H9 (cell line): ENCODE data around the gene SSBP3. TPM values are rescaled to one million over a fixed set of nuclear protein-coding genes. Genes with fewer than 3 reads are reported as not detected.

Source experiments
- DNase-seq: peaks from one replicate; pipeline ENCODE4 v3.0.0-alpha.2; 2017
- H2AFZ ChIP-seq: one replicate; pipeline ENCODE4 v1.6.1; 2013; ENCODE audit warnings: mild to moderate bottlenecking, low read length, control low read depth, moderate library complexity
- H2AK5ac ChIP-seq: 2 replicates; pipeline ENCODE4 v1.6.1; 2013; ENCODE audit warnings: low read length, control low read depth, mixed read lengths; ENCODE audit not compliant: insufficient read length
- H2BK120ac ChIP-seq: one replicate; pipeline ENCODE4 v1.6.1; 2013; ENCODE audit warnings: low read depth, mild to moderate bottlenecking, low read length, control low read depth, inconsistent platforms; ENCODE audit not compliant: poor library complexity, severe bottlenecking
- H2BK12ac ChIP-seq: 2 replicates; pipeline ENCODE4 v1.6.1; 2013; ENCODE audit warnings: low read length, control low read depth, mixed read lengths, low read depth; ENCODE audit not compliant: insufficient read length
- H2BK15ac ChIP-seq: 2 replicates; pipeline ENCODE4 v1.6.1; 2013; ENCODE audit warnings: low read depth, low read length, control low read depth
- H2BK20ac ChIP-seq: one replicate; pipeline ENCODE4 v1.6.1; 2013; ENCODE audit warnings: low read depth, mild to moderate bottlenecking, low read length, control low read depth, inconsistent platforms; ENCODE audit not compliant: poor library complexity, severe bottlenecking
- H2BK5ac ChIP-seq: 2 replicates; pipeline ENCODE4 v1.6.1; 2013; ENCODE audit warnings: low read length, control low read depth, mixed read lengths; ENCODE audit not compliant: insufficient read length
- H3K14ac ChIP-seq: 2 replicates; pipeline ENCODE4 v1.6.1; 2013; ENCODE audit warnings: low read length, control low read depth; ENCODE audit not compliant: insufficient read depth
- H3K18ac ChIP-seq: 2 replicates; pipeline ENCODE4 v1.6.1; 2013; ENCODE audit warnings: low read depth, mild to moderate bottlenecking, mixed read lengths, low read length, control low read depth; ENCODE audit not compliant: insufficient read length
- H3K23ac ChIP-seq: 2 replicates; pipeline ENCODE4 v1.6.1; 2013; ENCODE audit warnings: low read length, control low read depth, mixed read lengths, low read depth; ENCODE audit not compliant: insufficient read length
- H3K23me2 ChIP-seq: 2 replicates; pipeline ENCODE4 v1.6.1; 2013; ENCODE audit warnings: low read depth, mild to moderate bottlenecking, mixed read lengths, low read length, control low read depth; ENCODE audit not compliant: insufficient read length, poor library complexity, severe bottlenecking
- H3K27ac ChIP-seq: 2 replicates; pipeline ENCODE4 v1.5.1; 2013; ENCODE audit warnings: low read length, control low read depth, mixed read lengths, low read depth; ENCODE audit not compliant: insufficient read length
- H3K27me3 ChIP-seq: 2 replicates; pipeline ENCODE4 v1.6.1; 2013; ENCODE audit warnings: low read length, control low read depth, inconsistent platforms; ENCODE audit not compliant: insufficient read depth
- H3K4ac ChIP-seq: 2 replicates; pipeline ENCODE4 v1.6.1; 2013; ENCODE audit warnings: low read depth, mild to moderate bottlenecking, control low read depth, inconsistent platforms, low read length, moderate library complexity
- H3K4me1 ChIP-seq: 2 replicates; pipeline ENCODE4 v1.6.1; 2013; ENCODE audit warnings: low read length, control low read depth, inconsistent platforms; ENCODE audit not compliant: insufficient read depth
- H3K4me2 ChIP-seq: 2 replicates; pipeline ENCODE4 v1.6.1; 2013; ENCODE audit warnings: low read length, control low read depth, mixed read lengths; ENCODE audit not compliant: insufficient read length, insufficient read depth
- H3K56ac ChIP-seq: 2 replicates; pipeline ENCODE4 v1.6.1; 2013; ENCODE audit warnings: low read depth, mild to moderate bottlenecking, mixed read lengths, low read length, control low read depth; ENCODE audit not compliant: insufficient read length
- H3K79me1 ChIP-seq: 2 replicates; pipeline ENCODE4 v1.6.1; 2013; ENCODE audit warnings: low read depth, mild to moderate bottlenecking, moderate library complexity, low read length, control low read depth, inconsistent platforms; ENCODE audit not compliant: insufficient read depth, poor library complexity, severe bottlenecking
- H3K79me2 ChIP-seq: 2 replicates; pipeline ENCODE4 v1.6.1; 2013; ENCODE audit warnings: low read length, control low read depth, inconsistent platforms; ENCODE audit not compliant: insufficient read depth
- H3K9ac ChIP-seq: 2 replicates; pipeline ENCODE4 v1.6.1; 2013; ENCODE audit warnings: low read length, control low read depth, mixed read lengths; ENCODE audit not compliant: insufficient read length; ENCODE audit errors: extremely low read depth
- H3K9me3 ChIP-seq: one replicate; pipeline ENCODE4 v1.6.1; 2013; ENCODE audit warnings: low read depth, low read length, inconsistent platforms; ENCODE audit not compliant: control insufficient read depth
- H3T11ph ChIP-seq: one replicate; pipeline ENCODE4 v1.6.1; 2013; ENCODE audit warnings: mild to moderate bottlenecking, low read length, control low read depth, inconsistent platforms
- H4K20me1 ChIP-seq: one replicate; pipeline ENCODE4 v1.6.1; 2013; ENCODE audit not compliant: control insufficient read depth, insufficient read length, insufficient read depth
- H4K5ac ChIP-seq: 2 replicates; pipeline ENCODE4 v1.6.1; 2013; ENCODE audit warnings: low read depth, mild to moderate bottlenecking, mixed read lengths, low read length, control low read depth; ENCODE audit not compliant: insufficient read length
- H4K8ac ChIP-seq: replicated peaks from 2 replicates; pipeline ENCODE4 v1.6.1; 2013; ENCODE audit warnings: low read length, control low read depth, mixed read lengths, low read depth; ENCODE audit not compliant: insufficient read length
- H4K91ac ChIP-seq: 2 replicates; pipeline ENCODE4 v1.6.1; 2013; ENCODE audit warnings: low read depth, mild to moderate bottlenecking, moderate library complexity, mixed read lengths, low read length, control low read depth; ENCODE audit not compliant: insufficient read length
- H3K27ac Mint-ChIP-seq, 3 experiments: 2 replicates in 2 of 3; 3 replicates in 1 of 3; pipeline ENCODE4 v1.8.0; 2020 to 2021; ENCODE audit warnings: mixed read lengths in 3 of 3, mild to moderate bottlenecking in 1 of 3, moderate library complexity in 1 of 3
- H3K27me3 Mint-ChIP-seq: 2 replicates; pipeline ENCODE4 v1.8.0; 2021; ENCODE audit warnings: low read depth, mild to moderate bottlenecking, moderate library complexity, mixed read lengths
- H3K36me3 Mint-ChIP-seq, 3 experiments: 2 replicates in 2 of 3; 3 replicates in 1 of 3; pipeline ENCODE4 v1.8.0; 2020 to 2021; ENCODE audit warnings: low read depth in 3 of 3, mixed read lengths in 3 of 3; ENCODE audit not compliant: insufficient read depth in 1 of 3
- H3K4me1 Mint-ChIP-seq, 2 experiments: 2 replicates each; pipeline ENCODE4 v1.8.0; 2020; ENCODE audit warnings: mixed read lengths in 2 of 2
- H3K4me3 Mint-ChIP-seq, 2 experiments: 2 replicates in 1 of 2; 3 replicates in 1 of 2; pipeline ENCODE4 v1.8.0; 2020 to 2021; ENCODE audit warnings: mild to moderate bottlenecking in 2 of 2, mixed read lengths in 2 of 2, moderate library complexity in 1 of 2
- H3K9me3 Mint-ChIP-seq, 2 experiments: 2 replicates in 1 of 2; 3 replicates in 1 of 2; pipeline ENCODE4 v1.8.0; 2020; ENCODE audit warnings: mild to moderate bottlenecking in 2 of 2, mixed read lengths in 2 of 2, moderate library complexity in 1 of 2
- WGBS: extraction: QIAGEN DNeasy Blood & Tissue Kit; methylation state at CpG from one replicate; pipeline ENCODE4 v1.1.7; 2013; ENCODE audit warnings: missing lambda C conversion rate, low lambda C conversion rate, mixed read lengths; ENCODE audit not compliant: insufficient read length; ENCODE audit errors: extremely low coverage; 5-methylcytosine and 5-hydroxymethylcytosine counted together
- total RNA-seq: library from RNA; stranded (reverse); gene quantifications from 2 replicates; pipeline ENCODE4 v1.2.1, GENCODE V29; 2021
- TF ChIP-seq, protein P1 (sequence below): fragments of 200-600 bp; sonication (generic); conservative IDR thresholded peaks from 3 replicates; pipeline ENCODE4 v1.8.0; 2021; ENCODE audit warnings: antibody characterized with exemption, mild to moderate bottlenecking

The SSBP3 gene
- total RNA-seq, 1 experiment from 2014 or later = 126 TPM

DNA sequence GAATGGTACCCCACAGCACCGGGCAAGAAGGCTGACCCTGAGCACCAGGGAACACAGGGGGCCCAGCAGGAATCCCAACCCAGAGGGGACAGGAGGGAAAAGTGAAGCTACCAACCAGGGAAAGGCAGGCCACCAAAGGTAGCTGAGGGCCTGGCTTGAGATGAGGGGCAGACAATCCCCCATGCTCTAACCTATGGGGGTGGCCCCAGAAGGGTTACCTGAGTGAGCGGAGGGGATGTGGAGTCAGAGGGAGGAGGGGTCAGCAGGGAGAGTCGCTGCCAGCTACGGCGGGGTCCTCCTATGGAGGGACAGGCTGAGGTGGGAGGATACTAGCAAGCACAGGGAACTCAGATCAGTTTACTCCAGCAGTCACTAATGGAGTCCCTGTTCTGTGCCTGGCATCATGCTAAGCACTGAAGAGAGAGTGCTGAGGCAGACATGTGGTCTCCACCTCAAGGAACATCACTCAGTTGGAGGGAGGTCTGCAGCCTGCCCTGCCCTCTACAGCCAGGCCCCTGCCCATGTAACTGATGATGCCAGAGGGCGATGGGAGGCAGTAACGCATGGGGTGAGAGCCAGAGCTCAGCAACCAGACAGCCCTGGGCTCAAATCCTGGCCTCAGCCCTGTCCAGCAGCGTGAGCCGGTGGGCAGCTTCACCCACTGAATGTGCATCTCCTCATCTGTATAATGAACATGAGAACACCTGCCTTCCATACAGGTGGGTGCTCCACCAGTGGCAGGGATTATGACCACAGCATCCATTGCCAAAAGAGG is 227.7 kb downstream of the SSBP3 start:
- Histone ChIP-seq H3K9me3 (no peaks in the 10 kb centered on the region), H3K56ac (no peak overlapping the region), H2AK5ac (no peak overlapping the region), H2BK12ac (no peak overlapping the region), H3K27me3 (no peaks in the 10 kb centered on the region), H3K4ac (no peak overlapping the region), H2AFZ (no peak overlapping the region), H3T11ph (no peak overlapping the region), H3K79me2 (no peaks in the 10 kb centered on the region), H3K14ac (no peak overlapping the region), H2BK5ac (no peak overlapping the region), H3K18ac (no peak overlapping the region), H3K9ac (no peak overlapping the region), H2BK20ac (no peak overlapping the region), H4K8ac (no peak overlapping the region), H3K27ac (no peak overlapping the region), H2BK15ac (no peak overlapping the region), H3K23ac (no peak overlapping the region), H3K4me1 (no peaks in the 10 kb centered on the region), H2BK120ac (no peak overlapping the region), H4K91ac (no peak overlapping the region), H4K20me1 (no peaks in the 10 kb centered on the region), H3K79me1 (no peaks in the 10 kb centered on the region), H3K23me2 (no peaks in the 10 kb centered on the region), H3K4me2 (no peak overlapping the region), H4K5ac (no peak overlapping the region)
- H3K27me3 Mint-ChIP-seq = no peaks in the 10 kb centered on the region
- H3K9me3 Mint-ChIP-seq = no peaks in the 10 kb centered on the region
- TF ChIP-seq, protein P1, sequence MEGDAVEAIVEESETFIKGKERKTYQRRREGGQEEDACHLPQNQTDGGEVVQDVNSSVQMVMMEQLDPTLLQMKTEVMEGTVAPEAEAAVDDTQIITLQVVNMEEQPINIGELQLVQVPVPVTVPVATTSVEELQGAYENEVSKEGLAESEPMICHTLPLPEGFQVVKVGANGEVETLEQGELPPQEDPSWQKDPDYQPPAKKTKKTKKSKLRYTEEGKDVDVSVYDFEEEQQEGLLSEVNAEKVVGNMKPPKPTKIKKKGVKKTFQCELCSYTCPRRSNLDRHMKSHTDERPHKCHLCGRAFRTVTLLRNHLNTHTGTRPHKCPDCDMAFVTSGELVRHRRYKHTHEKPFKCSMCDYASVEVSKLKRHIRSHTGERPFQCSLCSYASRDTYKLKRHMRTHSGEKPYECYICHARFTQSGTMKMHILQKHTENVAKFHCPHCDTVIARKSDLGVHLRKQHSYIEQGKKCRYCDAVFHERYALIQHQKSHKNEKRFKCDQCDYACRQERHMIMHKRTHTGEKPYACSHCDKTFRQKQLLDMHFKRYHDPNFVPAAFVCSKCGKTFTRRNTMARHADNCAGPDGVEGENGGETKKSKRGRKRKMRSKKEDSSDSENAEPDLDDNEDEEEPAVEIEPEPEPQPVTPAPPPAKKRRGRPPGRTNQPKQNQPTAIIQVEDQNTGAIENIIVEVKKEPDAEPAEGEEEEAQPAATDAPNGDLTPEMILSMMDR = no peak
- WGBS = no CpG with 5 or more reads among the region's 9 CpGs
- no peak overlapping the region for H3K4me3 Mint-ChIP-seq
- DNase-seq = no peak
- H3K27ac Mint-ChIP-seq = no peak overlapping the region; a peak in 1 of 7 replicates
- peaks cover 2% of the 10 kb centered on the region in 2 experiments for H3K4me1 Mint-ChIP-seq
- H3K36me3 Mint-ChIP-seq = peaks cover 0 to 4% (median 0%) of the 10 kb centered on the region in 3 experiments; a peak in 4 of 7 replicates
